AG04450 (cell line): Measurements from ENCODE around the gene CORO7. TPM values are rescaled to one million over a fixed set of nuclear protein-coding genes. Genes with fewer than 3 reads are reported as not detected.

ENCODE experiments used
- CTCF ChIA-PET: fragments of 300-600, 350-600 bp; formaldehyde crosslinking; extraction: SDS; loops from one replicate; lab custom pipeline; 2022; ENCODE audit warnings: antibody characterized with exemption, inconsistent platforms; lab: Charles Lee
- POLR2A ChIA-PET: fragments of 350-600 bp; formaldehyde crosslinking; extraction: SDS; loops from one replicate; lab custom pipeline; 2021; ENCODE audit warnings: antibody characterized with exemption, inconsistent platforms; lab: Yijun Ruan, JAX
- DNase-seq: peaks from one replicate; pipeline ENCODE4 v3.0.0-alpha.2; 2011; ENCODE audit warnings: low read depth, low spot score
- H3K27ac ChIP-seq: one replicate; pipeline ENCODE4 v1.5.1; 2012; ENCODE audit warnings: low read depth, low read length, control low read depth
- H3K27me3 ChIP-seq: one replicate; pipeline ENCODE4 v1.6.0; 2012; ENCODE audit warnings: low read length; ENCODE audit not compliant: control insufficient read depth, insufficient read depth
- H3K4me3 ChIP-seq: 2 replicates; pipeline ENCODE4 v1.5.1; 2011; ENCODE audit warnings: mild to moderate bottlenecking, low read depth, low read length, control low read depth
- H3K9me3 ChIP-seq: 2 replicates; pipeline ENCODE4 v1.5.1; 2012; ENCODE audit warnings: low read length; ENCODE audit not compliant: control insufficient read depth, insufficient read depth
- CTCF ChIP-seq: IDR thresholded peaks from 2 replicates; pipeline ENCODE4 v1.5.1; 2011; ENCODE audit warnings: low read depth, low read length, control low read depth, inconsistent platforms
- polyA plus RNA-seq: library from polyadenylated mRNA; depleted of rRNA; stranded (reverse); fragments of >200 nt; gene quantifications from 2 replicates; pipeline ENCODE4 v1.2.3, GENCODE V29; 2011

Gene CORO7
- polyA plus RNA-seq, 1 experiment, result 7.0 TPM

GRCh38 chr16:4362476-4363135, 53.8 kb downstream of the CORO7 start:
- CTCF ChIA-PET, result interaction anchor here (5.3 kb wide), 1 partner anchor 39 kb away, joined by 132 read pairs; no protein-coding TSS in a partner anchor

GRCh38 chr16:4361944-4362311, 54.5 kb downstream of the CORO7 start:
- CTCF ChIA-PET, result interaction anchor here (5.3 kb wide), 1 partner anchor 40 kb away, joined by 132 read pairs; no protein-coding TSS in a partner anchor
- no peak overlapping the region for H3K4me3 ChIP-seq

More at GRCh38 chr16:4362476-4363135, 53.8 kb downstream of the CORO7 start:
- no peak for TF ChIP-seq CTCF
- DNase-seq, result no peak
- no peak overlapping the region for H3K27ac ChIP-seq
- H3K27me3 ChIP-seq, result no peaks in the 10 kb centered on the region
- POLR2A ChIA-PET, result interaction anchor here (0.7 to 1.1 kb wide), 2 partner anchors 11 to 22 kb away, joined by 3 read pairs; no protein-coding TSS in a partner anchor
- H3K9me3 ChIP-seq, result no peaks in the 10 kb centered on the region; the same call in 1 of the 2 replicates
- no peak overlapping the region for H3K4me3 ChIP-seq

GRCh38 chr16:4361033-4361943, 55.1 kb downstream of the CORO7 start:
- no peak overlapping the region for H3K4me3 ChIP-seq
- ChIA-PET POLR2A (interaction anchor here (0.9 to 1.1 kb wide), 2 partner anchors 12 to 24 kb away, joined by 3 read pairs; no protein-coding TSS in a partner anchor), CTCF (interaction anchor here (5.3 kb wide), 1 partner anchor 41 kb away, joined by 132 read pairs; no protein-coding TSS in a partner anchor)

More at GRCh38 chr16:4361944-4362311, 54.5 kb downstream of the CORO7 start:
- no peaks in the 10 kb centered on the region for H3K27me3 ChIP-seq
- POLR2A ChIA-PET, result interaction anchor here (0.9 to 1.1 kb wide), 2 partner anchors 12 to 23 kb away, joined by 3 read pairs; no protein-coding TSS in a partner anchor
- no peak for TF ChIP-seq CTCF
- H3K27ac ChIP-seq, result no peak overlapping the region
- DNase-seq, result no peak
- H3K9me3 ChIP-seq, result no peaks in the 10 kb centered on the region; the same call in 1 of the 2 replicates

GRCh38 chr16:4360538-4361021, 55.8 kb downstream of the CORO7 start:
- no peaks in the 10 kb centered on the region; the same call in 1 of the 2 replicates for H3K9me3 ChIP-seq
- DNase-seq, result no peak
- TF ChIP-seq CTCF, result no peak
- no peak overlapping the region for H3K27ac ChIP-seq
- no peaks in the 10 kb centered on the region for H3K27me3 ChIP-seq
- H3K4me3 ChIP-seq, result no peak overlapping the region
- ChIA-PET POLR2A (no interaction called here), CTCF (interaction anchor here (1.5 to 5.3 kb wide), 2 partner anchors 18 to 41 kb away, joined by 9 to 132 read pairs; no protein-coding TSS in a partner anchor)

More at GRCh38 chr16:4361033-4361943, 55.1 kb downstream of the CORO7 start:
- H3K9me3 ChIP-seq, result no peaks in the 10 kb centered on the region; the same call in 1 of the 2 replicates
- no peak for TF ChIP-seq CTCF
- H3K27ac ChIP-seq, result no peak overlapping the region
- DNase-seq, result no peak
- no peaks in the 10 kb centered on the region for H3K27me3 ChIP-seq
